ENCODE results near the gene GPR171.

Gene GPR171

DNA sequence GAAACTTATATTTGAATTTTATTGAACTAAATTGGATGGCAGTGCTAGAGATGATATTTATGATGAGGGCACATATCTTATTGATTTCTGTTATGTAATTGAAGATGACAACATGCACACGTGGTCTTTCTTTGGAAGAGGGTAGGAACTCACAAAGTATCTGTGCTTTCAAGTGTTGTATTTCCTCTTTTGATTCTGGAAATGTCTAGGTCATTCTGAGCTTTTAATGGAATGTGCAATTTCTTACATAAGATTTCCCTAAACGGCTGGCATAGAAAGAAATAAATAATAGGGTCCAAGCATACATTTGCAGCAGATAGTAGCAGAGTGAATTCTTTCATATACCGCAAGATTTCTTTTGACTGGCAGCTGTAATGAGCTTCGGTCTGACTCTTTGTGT lies 10.1 kb upstream of the GPR171 start:
- no peak for DNase-seq

DNA sequence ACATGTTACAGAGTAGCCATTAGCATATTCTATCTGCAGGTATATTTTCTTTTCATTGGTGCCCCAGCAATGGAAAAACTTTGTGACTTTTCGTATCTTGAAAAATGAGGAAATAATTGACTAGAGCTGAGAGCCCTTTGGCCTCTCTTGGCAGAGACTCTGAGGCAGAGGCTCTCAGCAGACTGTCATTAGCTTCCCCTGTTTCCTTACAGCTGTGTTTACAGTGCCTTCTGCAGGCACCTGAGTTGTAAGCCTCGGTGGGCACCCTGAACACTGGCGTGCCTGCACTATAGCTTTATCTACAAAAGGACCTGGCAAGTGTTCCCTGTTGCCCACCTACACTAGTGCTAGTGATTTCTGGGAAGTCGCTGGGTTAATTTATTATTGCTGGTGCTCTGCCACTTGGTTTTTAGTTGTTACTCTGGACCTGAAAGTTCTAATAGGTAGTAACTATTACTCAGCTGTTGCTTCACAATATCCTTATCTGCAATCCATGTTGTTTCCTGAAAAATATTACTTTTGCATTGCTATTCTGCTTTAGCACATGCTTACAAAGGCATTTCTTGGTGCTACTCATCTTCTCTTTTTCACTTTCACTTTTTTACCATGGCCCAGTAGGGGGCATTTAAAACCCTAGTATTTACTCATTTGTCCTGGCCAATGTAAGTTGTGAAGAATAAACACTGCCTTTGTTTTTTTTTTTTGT lies 7.8 kb upstream of the GPR171 start:
- no peak for DNase-seq

DNA sequence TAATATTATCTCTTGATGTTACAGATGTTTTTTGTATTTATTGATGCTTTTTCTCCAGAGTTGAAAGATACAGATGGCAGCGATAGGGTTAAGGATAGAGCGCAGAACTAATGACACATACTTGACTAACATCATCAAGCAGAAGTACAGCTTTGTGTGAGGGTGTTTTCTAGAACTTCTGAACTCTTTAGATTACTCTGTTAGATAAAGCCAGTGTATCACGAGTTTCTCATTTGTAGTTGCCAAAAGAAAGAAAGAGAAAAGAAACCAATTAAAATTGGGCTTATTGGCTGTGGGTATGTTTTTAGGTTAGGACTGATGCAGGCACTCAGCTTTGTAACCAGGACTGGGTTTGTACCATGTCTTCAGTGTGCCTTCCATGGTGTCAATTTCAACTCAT lies 6.6 kb upstream of the GPR171 start:
- no peak for DNase-seq

DNA sequence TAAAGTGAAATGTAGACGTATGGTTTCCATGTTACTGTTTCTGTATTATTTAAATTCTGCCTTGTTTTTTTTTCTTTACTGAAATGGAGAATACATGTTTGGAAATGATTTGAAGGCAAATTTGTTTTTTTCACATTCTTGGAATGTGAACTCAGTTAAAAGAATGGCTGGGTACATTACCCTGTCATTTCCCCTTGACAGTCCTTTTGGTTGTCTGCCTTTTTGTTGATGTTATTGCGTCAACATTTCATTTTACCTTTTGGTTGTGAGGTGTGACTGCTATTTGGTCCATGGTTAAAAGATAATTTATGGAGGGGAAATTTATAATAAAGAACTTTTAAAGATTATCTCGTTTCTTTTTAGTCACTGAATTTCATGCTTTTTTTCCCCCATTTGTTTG lies 3.2 kb upstream of the GPR171 start:
- DNase-seq, result no peak

DNA sequence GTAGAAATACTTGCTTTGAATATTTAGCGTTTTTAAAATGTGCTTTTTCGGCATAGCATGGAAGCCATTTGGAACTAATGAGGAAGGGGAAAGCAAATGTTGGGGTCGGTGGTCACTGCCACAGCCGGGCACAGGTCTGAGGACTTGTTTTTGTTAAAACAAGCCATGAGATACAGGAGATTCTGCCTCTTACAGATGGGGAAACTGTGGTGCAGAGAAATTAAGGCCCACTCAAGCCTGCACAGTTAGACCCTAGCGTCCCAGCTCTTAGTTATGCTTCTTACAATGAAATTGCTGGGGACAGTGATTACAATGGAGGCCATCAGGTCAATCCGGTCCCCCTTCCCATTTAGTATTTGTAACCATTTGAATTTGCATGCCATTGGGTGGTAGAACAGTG lies 2.5 kb upstream of the GPR171 start:
- DNase-seq, result no peak

DNA sequence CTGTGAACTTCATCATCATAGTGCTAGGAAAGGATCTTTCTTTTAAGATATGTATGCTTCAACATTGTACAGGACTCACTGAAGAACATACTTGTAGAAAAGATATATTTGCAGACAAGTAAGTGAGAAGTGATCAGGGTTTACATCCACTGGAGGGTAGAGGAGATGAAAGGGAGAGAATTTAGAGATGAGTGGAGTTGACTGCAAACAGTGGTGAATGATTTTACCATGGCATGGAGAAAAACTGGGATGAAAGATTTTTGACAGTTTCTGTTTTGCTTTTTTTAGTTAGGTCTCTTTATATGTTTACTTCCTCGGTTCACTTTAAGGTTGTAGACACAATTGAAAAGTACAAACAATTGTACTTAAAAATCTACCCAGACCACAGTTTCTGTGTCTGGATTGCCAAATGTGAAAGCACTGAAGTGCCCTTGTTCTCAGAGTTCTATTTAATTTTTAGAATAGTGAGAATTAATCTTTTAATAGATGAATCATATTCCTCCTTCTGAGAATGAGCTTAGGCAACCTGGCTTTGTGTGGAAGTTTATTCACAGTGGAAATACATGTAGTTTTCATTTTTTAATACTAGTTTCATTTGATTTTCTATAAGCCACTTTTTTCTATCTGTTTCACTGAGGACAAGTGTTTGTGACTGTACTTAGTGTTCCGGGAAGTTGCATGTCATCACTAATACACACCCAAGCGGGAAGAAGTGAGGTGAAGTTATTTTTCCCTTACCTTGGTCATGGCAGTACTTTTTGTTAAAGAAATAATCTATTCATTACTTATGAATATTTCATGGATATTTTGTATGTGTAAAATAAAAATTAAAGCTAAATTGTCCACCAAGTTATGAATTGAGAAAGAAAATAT lies 1.8 kb upstream of the GPR171 start:
- DNase-seq, result no peak

DNA sequence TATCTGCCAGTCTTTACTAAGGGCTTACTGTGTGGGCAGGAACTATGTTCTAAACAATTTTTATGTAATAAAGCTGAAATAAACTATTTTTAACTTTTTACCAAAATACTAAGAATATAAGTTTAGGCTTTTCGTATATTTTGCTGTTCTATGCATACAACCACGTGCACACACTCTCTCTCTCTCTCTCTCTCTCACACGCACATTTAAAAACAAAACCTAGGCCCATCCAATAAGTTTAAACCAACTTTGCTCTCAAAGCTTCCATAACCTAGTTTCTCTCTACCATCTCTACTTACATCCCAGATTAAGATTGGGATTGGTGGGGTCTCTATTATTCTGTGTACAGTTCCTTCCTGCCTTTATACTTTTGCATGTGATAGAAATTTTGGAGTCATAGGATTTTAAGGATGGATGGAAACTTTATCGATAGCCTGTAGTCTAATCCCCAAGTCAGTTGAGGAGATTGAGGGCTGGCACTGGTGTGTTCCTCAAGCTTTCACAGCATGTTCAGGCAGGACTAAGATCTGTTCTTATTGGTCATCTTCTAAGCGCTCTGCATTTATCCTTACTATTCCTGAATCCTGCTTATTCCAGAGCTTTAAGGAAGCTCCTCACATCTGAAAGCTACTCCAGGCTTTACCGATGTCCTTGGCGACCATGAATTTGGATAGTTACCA lies 1.8 kb downstream of the GPR171 start:
- DNase-seq, result no peak

DNA sequence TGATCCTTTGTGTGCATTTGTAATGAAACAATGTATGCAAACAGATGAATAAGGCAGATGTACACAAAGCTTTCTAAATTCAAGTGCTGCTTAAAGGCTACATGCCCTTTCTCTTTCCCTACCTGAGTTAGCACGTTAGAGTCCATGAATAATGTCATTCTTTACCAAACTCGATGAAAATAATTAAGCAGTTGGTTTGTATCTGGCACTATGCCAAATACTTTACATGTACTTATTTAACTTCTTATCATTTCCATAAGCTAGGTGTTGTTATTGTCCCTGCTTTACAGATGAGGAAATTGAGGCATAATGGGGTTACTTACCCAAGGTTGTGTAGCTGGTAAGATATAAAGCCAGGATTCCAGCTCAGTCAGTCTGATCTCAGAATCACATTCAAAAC lies 2.4 kb downstream of the GPR171 start:
- DNase-seq, result no peak

DNA sequence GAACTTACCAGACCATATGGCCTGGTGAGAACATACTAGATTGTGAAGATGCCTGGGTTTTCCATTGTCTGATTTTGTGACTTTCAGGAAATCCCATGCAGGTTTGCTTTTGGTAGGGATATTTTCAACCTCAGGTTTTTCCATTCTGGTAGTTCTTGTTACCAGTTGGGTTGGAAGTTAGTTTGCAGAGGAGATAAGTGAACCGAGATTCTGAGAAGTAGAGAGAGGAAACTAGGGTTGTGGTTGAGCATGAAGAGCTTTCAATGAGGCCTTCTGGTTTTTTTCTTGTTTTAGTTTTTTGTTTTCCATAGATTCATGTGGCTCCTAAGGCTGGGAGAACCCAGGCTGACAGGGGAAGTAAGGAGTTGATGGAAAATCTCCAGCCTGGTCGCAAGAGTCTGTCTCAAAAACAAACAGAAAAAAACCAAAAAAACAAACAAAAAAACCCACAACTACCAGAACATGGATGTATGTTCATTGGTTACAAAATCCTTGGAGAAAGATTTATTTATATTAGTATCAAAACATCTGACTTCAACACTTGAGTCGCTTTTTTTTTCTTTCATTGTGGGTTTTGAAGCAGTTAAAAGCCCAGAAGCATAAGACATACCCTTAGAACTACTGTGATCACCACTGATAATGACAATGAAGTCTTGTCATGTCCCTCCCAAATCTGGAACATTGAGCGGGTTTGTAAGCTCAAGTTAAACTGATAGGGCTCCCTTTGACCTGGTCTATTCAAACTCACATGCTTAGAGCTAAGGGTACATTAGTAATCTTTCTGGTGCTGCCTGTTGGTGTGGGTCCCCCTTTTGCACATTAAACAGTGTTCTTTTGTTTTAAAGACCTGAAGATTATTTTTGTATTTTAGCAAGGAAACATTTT lies 3.2 kb downstream of the GPR171 start:
- DNase-seq, result no peak

DNA sequence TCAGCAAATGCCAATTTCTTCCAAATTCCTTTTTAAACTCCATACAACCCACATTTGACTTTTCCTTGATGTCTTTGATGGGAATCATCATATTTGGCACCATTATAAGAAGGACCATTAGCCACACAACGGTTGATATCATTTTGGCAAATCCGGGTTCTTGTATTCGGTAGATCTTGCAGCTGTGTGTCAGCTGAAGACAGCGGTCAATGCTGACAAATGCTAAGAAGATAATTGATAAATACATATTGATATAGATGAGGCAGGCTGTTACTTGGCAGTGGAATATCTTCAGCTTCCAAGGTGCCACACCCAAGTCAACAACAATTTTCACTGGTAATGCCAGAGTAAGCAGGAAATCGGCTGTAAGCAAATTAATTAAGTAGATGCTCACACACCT lies 4.2 kb downstream of the GPR171 start:
- DNase-seq, result no peak

DNA sequence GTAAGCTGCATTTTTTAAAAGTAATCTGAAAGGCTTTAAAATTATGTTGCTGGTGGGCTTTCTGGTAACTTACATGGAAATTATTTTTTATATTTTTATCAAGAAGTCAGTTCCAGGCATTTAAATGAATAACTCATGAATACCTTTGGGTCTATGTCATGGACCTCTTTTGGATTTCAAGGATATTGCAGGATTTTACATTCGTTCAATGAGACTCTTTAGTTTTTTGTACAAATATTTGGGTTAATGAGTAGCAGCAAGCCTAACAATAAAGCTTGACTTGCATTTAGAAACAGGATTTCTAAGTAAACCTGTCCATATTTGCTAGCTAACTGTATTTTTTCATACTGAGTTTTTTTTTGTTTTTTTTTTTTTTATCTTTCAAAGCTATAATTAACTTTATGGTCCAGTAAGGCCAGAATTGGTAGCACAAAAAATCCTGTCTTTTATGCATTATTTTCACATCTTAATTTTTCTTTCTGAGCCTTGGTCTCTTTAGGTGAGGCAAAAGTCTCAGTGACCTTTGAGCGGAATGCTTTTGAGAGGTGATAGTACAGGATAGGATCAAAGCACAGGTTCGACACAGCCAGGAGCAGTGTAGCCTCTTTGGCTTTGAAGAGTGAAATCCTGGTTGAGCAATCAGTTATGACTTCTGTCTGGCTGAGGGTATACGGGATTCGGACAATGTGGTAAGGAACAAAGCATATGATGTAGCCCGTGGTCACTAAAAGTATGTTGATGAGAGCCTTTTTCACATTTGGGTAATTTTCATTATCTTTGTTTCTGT lies 4.8 kb downstream of the GPR171 start:
- DNase-seq, result no peak

DNA sequence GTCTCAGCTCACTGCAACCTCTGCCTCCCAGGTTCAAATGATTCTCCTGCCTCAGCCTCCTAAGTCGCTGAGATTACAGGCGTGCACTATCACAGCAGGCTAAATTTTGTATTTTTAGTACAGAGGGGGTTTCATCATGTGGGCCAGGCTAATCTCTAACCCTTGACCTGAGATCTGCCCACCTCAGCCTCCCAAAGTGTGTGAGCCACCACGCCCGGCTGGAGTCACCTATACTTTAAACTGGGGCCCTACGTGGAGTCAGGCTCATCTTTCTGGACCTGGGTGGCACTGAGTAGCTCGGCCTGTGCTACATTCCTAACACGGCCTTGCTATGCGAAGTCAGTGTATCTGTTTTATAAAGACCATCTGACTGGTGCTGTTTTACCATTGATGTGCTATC lies 5.8 kb downstream of the GPR171 start:
- no peak for DNase-seq

DNA sequence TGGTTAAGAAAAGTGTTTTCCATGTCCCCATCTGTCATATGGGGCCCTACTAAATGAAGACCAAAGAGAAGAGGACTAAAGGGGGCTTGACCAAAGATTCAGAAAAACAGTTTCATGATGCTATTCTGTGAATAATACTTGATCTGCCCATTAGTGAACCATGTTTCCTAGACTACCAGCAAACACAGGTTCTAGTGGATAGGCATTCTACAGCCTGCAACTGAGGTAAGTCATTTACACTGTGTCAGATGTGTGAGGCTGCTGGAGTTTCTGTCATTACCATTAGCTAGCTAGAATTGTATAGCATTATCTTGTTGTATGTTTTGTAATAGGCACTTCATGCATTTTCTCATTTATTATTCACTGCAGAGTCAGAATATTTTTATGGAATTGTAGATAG lies 6.6 kb downstream of the GPR171 start:
- DNase-seq, result no peak

DNA sequence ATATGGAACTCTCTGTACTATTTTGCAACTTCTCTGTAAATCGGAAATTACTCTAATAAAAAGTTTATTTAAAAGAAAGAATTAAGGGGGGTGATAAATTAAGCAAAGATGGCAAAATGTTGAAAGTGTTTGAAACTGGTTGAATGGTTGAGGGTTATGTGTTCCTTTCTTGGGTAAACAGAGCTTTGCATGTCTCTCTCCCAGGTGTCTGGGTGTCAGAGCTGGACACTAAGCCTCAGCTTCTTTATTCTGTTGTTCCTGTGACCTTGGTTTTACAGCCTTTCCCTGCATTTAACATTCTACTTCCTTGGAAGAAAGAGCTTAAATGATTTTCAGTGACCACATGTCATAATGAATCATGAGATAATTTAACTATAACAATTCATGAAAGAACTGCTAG lies 7.2 kb downstream of the GPR171 start:
- DNase-seq, result no peak

DNA sequence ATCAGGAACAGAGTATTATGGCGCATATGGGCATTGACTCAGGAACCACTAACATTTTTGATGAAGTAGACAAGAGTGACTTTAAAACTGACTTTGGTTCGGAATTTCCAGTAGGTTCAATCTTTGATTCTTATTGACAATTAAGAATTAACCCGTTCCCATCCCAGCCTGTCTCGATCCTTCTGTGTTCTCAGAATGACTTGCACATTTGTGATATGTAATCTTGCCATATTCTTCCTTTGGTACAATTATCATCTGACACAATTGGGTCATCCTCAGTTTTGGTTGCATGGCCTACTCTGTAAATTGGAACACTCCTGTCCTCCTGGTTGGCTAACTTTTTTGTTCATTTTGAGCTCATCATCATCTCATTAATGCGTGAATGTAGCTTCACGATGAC lies 10.5 kb downstream of the GPR171 start:
- no peak for DNase-seq

DNA sequence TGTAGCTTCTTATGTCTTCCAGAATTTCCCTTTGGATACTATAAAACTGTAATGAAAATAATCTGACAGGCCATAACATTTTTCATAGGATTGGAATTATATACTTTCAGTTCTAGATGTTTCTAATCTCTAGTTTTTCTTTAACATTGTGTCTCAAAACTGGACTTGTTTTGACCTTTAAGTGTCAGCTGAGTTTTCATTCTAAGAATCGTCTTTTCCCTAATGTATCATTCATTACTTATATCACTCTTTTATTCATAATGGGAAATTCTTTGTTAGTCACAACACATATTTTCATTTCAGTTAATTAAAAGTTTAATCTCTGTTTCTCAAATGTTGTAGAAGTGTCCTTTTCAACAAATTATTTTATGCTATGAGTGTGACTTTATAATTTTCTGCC lies 11.9 kb downstream of the GPR171 start:
- no peak for DNase-seq

DNA sequence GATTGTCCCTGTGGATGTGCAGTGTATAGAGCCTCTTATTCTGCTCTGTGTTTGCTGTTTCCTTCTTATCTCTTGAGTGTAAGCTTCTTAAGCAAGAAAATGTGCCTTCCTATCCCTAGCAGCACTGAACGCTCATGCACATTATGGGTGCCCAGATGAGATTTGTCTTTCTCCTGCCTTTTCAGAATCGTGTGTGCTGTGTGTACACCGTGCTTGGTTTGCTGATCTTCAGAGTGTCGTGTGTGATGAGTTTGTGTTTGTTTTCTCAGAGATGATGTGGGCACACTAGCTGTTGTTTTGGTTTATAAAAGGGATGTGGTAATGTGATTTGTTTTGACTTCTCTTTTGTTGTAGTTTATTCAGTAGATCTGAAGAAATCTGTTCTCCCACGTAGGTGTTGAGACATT lies 19.7 kb downstream of the GPR171 start:
- no peak for DNase-seq

DNA sequence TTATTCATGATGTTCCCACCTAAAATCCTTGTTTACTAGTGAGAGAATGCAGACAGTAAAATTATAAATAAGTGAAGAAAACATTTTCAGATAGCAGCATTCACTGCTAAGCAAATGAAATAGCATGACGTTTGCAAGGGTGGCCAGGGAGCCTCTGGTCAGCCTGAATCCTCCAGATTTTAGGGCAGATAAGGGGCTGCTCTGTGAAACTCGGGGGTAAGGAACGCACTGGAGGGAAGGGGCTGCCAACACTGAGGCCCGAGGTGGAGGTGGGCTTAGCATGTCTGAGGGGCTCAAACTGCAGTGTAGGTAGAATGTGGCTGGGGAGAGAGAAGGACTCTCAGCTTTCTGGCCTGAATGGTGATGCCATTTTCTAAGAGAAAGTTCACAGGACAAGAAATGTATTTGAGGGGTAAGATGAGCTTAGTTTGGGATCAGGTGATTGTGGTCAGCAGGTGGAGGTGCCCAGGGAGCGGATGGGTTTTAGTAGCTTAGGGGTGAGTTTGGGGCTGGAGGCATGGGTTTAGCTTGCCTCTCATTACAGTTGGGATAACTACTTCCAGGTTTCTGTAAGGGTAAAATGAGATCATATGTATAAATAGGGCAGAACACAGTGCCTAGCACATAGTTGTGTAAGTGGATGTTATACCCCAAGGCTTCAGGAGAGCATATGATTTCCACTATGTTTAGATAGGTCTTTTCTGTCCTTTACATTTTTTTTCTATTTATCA lies 20.5 kb downstream of the GPR171 start:
- DNase-seq, result no peak

DNA sequence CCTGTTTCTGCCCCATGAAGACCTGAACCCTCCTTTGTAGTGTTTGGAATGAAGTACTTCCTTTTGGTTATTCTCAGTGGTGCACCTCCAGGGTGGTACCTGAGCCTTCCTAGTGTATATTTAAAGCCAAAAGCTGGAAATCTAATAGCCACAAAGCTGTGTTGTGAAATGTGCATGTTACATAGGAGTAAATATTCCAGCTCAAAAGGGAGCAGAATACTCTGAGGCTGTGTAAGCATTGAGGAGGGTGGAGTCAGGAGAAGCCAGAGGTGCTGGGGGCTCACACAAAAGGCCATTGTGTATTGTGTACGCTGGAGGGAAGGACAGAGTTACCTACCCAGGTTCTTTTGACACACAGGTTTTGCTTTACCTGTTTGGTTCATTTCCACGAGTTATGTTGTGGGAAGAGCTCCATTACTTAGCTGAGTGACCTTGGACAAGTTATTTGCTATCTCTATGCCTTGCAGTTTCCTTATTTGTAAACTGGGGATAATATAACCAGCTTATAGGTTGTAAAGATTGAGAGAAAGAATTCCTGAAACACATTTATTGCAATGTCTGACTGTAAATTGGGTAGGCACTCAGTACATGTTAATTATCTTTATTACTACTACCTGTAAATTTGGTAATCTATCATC lies 24.7 kb downstream of the GPR171 start:
- no peak for DNase-seq

DNA sequence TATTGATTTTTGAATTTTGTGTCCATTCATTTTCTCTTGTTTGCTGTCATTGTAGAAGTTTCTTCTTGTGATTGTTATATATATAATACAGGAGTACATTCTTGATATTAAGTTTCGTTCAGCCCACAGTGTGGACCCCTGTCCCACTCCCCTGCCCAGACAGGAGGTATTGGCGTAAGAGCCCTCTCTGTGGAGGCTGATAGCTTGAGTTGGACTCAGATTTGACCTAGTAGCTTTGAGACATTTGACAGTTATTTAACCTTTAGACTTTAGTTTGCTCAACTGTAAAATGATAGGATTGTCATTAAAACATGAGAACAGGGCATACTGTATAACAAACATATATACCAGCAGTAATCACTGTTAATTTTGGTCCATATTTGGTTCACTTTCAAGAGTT lies 27.1 kb downstream of the GPR171 start:
- no peak for DNase-seq

DNA sequence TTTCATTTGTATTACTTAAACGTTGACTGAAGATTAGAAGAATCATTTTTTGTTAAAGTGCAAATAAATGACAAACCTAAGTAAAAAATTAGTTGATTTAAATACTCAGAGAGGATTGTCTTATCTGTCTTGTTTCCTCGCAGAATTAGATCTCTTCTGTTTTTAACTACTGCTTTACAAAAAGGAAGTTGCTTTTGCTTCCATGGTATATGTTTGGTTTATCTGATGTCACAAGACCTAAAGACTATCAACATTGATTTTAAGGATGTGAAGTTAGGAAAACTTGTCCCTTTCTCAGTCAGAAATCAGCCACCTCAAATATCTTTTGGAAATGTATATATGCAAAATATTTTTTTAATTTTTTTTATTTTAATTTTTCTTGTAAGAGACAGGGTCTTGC lies 28.7 kb downstream of the GPR171 start:
- DNase-seq, result no peak
